Stimulated activated CD8-positive, alpha-beta memory T cell treated with anti-CD3 and anti-CD28 coated beads, Interleukin-7, amount 100 ng/mL, for 4 hours (primary cell): ENCODE data around the gene HDAC7.
"Not testable (repeated sequence)": the region's sequence is repeated elsewhere in the genome, so short reads cannot be mapped to it uniquely, and the experiment has no call there.

Experiments
- DNase-seq, 2 donors: peaks; one replicate each; pipeline ENCODE4 v3.0.0-alpha.2; 2020; ENCODE audit warnings: low read depth in 2 of 2

The HDAC7 gene

GRCh38 chr12:47812797-47813510 lies 6.7 kb downstream of the HDAC7 start:
- peak; percentile 92 to 95 for DNase-seq

DNA sequence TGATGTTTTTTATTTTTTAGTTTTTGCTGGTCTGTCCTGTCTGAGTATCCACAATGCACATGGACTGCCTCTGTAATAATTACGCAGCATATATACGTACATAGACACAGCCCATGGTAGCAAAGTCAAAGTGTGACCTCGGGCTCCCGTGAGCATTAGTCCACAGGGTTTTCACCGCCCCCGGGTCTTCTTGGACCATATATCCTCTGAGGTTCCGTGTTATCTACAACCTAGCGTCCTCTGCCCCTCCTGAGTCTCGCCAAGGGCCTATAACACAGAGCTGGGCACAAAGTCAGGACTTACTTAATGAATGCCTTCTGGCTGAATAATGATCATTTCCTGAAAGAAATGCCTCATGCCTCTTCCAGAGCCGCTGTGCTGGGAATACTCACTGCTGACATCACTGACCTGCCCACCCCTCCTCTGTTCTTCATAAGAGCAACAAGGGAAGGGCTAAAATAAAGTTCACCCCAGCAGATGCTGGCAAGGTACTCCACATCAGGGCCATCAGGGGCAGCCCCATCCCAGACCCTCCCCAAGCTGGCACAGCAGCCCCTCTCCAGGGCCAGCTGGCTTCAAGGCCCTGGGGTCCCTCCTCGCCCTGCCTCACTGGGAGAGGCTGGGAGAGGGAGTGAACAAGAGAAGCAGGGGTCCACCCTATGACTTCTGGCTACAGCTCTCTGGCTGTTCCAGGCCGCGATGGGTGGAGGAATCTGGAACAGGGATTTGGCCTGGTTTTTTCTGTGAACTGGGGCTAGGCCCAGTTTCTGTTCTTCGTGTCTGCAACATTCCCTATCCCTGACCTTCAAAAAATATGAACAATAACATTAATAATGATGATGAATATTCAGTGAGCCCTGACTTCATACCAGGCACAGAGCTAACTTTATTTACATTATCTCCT lies 7.9 kb downstream of the HDAC7 start:
- DNase-seq = no peak

DNA sequence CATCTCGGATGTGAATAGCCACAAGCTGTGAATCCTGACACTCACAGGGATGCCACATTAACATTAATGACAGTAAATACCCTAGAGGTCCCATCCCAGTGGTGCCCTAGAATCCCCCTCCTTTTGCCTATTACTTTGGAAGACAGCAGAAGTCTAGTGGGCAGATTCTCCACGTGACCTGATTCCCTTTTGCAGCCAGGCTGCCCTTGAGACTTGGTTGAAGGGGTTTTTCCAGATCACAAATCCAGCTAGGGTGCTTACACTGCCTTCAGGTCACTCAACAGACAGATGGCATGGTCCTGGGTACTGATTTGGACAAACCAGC lies 8.7 kb downstream of the HDAC7 start:
- DNase-seq = no peak

GRCh38 chr12:47809518-47809917 lies 10.2 kb downstream of the HDAC7 start:
- not testable (repeated sequence) for DNase-seq

GRCh38 chr12:47808574-47809365 lies 10.9 kb downstream of the HDAC7 start:
- peak in 1 of 2 donors; percentile 40 for DNase-seq

GRCh38 chr12:47808050-47808449 lies 11.7 kb downstream of the HDAC7 start:
- DNase-seq = peak; percentile 71 to 81

DNA sequence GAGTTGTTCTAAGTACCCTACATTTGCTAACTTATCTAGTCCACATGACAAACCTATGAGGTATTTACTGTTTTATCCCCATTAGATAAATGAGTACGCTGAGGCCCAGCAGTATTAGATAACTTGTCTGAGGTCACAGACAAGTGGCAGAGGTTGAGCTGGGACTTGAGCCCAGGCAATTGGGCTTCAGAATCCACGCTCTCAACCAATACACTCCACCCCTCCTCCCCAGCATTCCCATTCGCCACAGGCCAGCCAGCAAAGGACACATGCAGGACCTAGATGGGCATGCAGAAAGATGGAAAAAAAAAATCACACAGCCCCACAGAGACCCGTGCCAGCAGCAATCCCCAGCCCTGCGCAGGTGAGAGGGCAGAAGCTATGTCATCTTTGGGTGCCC lies 12.4 kb downstream of the HDAC7 start:
- DNase-seq = no peak

DNA sequence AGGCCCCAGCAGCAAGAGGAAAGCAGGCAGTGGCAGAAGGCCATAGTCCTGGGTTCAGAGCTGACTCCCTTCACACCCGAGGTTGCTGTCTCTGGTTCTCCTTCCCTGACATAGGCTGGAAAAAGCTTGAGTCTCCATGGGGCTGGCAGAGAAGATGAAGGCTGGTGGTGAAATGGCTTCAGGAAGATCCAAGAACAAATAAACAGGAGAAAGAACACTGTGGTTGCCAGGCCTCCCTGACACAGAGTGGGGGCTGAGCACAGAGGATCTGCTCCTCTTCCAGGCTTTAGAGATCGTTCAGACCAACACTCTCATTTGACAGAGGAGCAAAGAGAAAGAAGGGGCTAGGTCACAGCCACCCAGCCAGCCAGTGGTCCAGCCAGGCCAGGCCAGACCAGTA lies 14.3 kb downstream of the HDAC7 start:
- no peak for DNase-seq

GRCh38 chr12:47804171-47804570 lies 15.5 kb downstream of the HDAC7 start:
- DNase-seq = no peak

DNA sequence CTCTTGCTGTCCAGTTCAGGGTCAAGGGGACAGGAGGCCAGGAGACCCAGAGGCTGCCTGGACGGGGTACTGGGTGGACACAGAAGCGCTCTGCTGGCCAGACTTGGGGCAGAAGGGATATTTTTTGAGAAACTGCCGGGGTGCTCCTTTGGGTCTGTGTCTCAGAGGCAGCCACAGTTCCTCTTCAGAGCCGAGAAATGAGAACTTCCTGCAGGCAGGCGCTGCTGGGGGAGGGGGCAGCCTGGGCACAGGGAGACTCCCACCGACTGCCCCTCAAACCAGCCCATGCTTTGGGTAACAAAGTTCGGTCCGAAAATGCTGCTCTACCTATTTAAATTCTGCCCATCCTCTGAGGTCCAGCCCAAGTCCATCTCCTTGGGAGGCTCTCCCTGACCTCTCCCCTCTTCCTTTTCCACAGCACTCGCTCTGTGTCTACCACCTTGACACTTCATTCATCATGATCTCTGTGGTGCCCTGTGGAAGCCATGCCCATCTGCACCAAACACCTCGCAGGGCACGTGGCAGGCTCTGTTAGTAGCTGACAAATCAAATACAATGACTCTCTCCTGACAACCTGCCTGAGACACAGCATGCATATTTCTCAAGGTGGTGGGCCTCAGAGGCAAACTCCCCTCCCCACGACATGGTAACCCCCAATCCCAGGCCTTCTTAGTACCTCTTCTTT lies 16.4 kb downstream of the HDAC7 start:
- DNase-seq = no peak

- no peak for DNase-seq
Observed at GRCh38 chr12:47802312-47802711, 17.4 kb downstream of the HDAC7 start.

- DNase-seq = no peak
Observed at GRCh38 chr12:47801904-47802246, 17.8 kb downstream of the HDAC7 start.

DNA sequence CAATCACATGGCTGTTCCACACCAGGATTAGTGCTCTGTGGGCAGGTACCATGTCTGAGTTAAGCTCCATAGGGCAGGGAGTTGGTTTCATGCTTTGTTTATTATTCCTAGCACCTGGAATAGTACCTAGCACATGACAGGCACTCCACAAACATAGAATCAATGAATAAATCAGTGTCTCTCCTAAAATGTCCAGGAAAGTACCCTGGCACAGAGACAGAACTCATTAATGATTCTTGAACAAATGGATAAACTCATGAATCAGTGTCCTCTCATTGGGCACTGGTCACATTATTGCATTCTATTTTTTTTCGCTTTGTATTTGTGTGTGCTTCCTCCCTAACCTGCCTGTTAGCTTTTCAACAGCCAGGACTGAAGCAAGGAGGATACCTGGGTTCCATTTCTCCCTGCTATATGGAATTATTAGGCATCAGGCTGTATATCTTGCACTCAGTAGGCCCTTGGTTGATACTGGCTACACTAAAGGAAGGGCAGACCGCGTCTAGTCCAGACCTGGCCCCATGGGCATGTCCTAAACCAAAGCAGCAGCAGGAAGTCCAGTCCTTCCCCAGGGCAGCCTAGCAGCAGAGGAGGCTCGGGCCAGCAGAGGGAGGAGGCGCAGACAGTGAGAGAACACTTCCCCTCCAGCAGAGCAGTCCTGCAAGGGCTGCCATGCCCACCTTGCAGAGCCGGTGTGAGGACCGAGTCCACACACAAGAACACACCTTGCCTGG lies 18.4 kb downstream of the HDAC7 start:
- DNase-seq = no peak

GRCh38 chr12:47800582-47800981 lies 19.1 kb downstream of the HDAC7 start:
- DNase-seq = no peak

DNA sequence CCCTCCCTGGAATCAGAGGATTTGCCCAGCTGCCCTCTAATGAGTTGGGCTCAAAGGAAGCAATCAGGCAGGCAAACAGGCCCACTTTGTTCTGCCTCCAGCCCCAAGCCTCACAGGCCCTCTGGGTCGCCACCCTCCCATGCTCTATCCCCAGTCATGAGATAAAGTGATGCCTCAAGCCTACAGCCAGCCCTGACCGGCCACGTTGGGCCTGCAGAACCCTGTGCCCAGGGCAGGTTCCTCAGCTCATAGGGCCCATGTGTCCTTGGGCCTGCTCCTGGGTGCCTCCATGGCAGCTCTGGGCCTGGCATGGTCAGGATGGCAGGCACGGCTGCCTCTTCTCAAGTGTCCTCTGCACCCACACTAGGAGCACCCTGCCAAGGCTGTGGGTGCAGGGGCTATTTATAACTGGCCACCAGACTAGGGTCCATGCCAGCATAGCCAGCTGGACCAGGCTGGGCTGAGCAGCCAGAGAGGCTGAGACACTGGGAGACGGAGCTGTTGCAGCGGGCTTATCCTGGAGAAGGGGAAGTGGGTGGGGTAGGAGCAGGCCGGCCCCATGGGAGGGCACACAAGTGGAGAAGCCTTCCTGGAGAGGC lies 20.2 kb downstream of the HDAC7 start:
- DNase-seq = no peak

DNA sequence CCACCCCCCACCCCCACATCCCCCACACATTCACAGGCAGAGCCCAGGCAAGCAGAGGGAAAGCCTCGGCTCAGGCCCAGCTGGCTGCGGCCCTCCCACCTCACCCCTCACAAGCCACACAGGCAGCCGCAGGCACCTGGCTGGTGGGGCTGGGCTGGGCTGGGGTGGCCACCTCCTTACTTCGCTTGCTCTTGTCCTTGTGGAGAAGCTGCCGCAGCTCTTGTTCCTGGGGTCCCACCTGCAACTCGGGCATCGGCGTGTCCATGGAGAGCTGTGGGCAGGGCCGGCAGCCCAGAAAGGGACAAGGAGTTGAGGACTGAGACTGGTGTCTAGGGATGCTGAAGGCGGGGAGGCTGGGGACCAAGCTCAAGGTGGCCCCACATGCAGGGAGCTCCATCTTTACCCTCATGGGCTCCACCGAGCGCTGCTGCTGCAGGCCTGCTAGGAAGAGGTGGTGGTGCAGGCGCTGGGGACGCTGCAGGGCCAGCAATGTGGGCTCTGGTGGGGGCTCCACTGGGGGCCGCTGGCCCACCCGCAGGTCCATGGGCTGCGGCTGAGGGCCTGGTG lies 21.2 kb downstream of the HDAC7 start:
- no peak for DNase-seq

DNA sequence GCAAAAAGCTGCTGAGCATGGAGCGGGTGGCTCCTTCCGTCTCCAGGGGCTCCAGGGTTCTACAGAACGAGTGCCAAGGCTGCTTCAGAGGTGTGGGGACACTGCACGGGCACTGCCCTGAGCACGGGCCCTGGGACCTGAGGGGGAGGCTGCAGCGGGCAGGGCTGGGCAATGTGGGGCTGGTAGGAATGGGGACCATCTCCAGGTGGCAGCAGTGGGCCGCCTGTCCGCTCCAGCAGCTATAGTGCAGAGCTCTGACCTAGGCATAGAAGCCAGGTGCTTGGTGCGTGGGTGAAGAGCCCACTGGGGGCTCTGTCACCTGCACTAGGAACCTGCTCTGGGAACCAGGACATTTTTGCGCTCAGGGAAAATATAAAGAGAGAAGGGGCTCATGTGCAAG lies 22.3 kb downstream of the HDAC7 start:
- DNase-seq = no peak

- DNase-seq = no peak
Observed at GRCh38 chr12:47795814-47796411, 23.8 kb downstream of the HDAC7 start.

DNA sequence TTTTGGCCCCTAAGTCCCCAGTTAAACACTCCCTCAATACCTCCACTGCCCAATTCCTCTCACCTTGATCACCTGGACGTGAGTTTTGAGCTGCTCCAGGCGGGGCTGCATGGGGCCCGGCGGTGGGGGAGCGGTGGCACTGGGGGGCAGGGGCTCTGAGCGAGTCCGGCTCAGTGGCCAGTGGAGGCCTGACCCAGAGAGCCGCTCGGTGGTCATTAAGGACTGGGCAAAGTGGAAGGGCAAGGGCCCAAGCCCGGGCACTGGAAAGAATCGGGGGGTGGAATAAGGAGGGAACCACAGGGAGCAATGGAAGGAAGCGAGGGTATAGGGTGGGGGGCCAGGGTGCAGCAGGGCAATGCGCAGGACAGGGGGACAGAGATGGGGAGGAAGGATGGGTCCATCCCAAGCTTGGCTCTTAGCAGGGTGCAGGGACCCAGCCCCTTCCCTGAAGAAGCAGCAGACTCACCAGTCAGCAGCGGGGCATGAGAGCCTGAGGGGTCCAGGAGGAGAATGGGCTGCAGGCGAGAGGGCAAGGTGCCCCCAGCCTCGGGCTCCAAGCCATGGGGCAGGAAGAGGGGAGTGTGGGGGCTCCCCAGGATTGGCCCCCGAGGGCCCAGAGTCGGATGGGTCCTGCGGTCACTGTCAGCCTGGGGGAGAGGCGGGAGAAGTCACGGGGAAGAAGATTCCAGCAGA lies 24.4 kb downstream of the HDAC7 start:
- no peak for DNase-seq
